Stimulated activated CD4-positive, alpha-beta T cell treated with anti-CD3 and anti-CD28 coated beads, Interleukin-2, amount 100 ng/mL, for 48 hours (primary cell): ENCODE data around the gene VAT1L.
A peak's percentile ranks its signal among the peaks of the same experiment; 100 is the strongest.

Experiments used
- DNase-seq, 2 donors: peaks; one replicate each; pipeline ENCODE4 v3.0.0-alpha.2; 2020

Gene VAT1L

DNA sequence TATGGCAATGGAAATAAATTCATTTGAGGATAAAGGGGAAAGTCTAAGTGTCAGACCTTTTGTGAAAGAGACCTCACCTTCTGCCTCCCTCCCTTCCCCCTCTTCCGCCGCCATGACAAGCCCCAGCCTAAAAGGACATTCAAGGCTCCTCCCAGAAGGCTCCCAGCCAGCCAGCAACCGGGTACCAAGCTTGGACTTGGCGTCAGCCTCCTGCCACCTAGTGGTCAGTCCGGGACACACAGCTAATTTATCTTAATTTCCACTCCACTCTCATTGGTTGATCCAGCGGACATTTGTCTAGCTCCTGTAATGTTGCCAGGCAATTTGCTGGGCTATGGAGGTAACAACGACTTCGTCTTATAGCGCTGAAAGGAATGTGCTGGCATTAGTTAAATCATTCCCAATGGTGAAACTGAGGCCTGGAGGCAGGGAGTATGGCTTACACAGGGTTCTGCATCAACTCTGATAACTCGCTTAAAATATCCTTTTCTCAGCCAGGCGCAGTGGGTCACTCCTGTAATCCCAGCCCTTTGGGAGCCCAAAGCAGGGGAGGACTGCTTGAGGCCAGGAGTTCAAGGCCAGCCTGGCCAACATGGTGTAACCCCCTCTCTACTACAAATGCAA lies 214.7 kb downstream of the VAT1L start:
- DNase-seq: peak; percentile 71 to 72

DNA sequence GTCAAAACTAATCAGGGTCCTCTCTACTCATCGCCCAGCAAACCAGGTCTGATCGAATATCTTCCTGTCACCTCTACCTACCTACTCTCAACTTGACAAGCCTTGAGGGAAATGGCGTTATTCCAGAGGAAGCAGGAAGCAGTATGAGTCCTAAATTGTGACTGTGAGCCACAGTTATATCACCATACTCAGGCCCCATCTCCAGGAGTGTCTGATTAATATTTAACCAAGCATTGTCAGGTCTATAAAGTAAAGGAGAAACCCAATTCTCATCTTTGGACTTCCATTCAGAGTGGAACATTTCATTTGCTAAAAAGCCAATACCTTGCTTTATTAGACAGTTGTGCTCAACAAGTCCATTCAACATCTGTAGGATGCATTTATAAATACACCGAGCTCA lies 216.2 kb downstream of the VAT1L start:
- no peak for DNase-seq

DNA sequence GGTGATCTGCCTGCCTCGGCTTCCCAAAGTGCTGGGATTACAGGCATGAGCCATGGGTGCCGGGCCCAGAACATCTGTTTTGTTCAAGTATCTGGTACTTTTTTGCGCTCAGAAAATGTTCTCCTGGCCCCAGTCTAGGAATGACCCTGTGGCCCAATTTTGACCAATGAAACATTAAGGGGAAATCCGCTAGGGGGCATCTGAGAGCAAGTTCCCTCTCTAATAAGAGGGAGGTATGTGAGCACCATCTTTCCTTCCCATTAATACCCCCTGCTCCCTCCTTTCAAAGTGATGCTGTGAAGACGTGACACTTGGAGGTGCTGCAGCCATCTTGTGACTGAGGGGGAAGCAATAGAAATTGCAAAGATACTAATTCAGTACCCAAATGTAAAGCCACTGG lies 217.5 kb downstream of the VAT1L start:
- DNase-seq: no peak

DNA sequence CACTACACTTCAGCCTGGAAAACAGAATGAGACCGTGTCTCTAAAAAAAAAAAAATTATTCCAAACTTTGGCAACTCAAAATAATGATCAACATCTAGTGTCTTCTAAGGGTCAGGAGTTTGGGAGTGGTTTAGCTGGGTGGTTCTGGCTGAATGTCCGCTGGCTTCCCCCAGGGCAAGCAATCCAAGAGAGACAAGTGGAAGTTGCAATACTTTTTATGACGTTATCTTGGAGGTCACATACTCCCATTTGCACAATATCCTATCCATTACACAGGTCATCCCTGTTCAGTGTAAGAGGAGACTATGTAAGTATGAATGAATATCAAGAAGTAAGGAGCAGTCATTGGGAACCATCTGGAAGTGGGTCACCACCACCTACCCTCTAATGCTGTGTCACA lies 218.8 kb downstream of the VAT1L start:
- DNase-seq: no peak

DNA sequence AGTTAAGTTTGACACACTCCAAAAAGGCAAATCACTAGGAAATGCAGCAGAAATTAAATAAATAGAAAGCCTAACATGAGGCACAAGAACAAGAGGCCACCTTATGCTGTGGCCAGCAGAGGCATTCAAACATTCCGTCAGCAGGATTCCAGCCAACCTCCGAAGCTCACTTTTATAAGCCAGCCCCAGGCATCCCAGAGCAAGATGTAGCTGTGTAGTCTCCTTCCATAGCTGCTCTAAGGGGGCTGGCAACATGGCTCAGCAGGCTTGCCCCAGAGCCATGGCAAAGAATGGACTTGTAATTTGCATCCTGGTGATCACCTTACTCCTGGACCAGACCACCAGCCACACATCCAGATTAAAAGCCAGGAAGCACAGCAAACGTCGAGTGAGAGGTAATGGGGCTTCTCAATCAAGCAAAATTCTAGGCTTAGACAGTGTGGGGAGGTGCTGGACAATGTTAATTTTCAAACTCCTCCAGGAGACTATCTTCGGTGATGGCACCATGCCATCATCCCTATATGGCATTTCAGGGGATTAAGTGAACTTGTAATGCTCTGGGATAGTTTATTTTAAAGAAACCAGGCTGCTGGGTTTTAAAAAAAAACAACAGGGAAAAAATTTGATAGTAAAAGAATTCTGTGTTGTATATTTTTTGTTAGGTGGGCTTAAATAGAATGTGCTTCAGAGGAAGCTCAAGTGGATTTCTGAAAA lies 234.1 kb downstream of the VAT1L start, which contains the start of gene CLEC3A:
Gene CLEC3A (plus strand): TSS at position 202 of the 714 bp plus-strand sequence. CDS start 79 bp downstream, at position 281.
- DNase-seq: no peak

GRCh38 chr16:78024159-78024558 lies 235.8 kb downstream of the VAT1L start:
- DNase-seq: no peak

DNA sequence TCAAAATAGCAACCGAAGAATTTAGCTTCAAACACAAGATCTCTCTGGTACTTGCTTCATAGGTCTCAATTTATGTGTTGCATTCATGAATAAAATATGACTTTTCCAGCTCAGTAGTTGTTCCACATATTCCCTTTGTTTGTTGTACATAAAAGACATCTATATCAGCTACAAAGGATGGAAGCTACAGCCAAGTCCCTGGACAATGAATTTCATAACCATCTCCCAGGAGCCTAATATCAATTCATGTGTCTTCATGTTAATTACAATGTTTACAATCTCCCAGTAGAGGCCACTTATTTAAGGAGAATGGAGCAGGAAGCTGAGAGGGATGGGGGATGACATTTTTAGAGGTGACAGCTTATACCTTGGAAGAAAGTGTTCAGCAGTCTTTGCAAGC lies 237.3 kb downstream of the VAT1L start:
- DNase-seq: no peak

- no peak for DNase-seq
Observed at GRCh38 chr16:78028018-78028417, 239.7 kb downstream of the VAT1L start.
